Astrocyte (in vitro differentiated cells and primary cell): ENCODE data around the gene FOXL1. TPM values are rescaled to one million over a fixed set of nuclear protein-coding genes. Genes with fewer than 3 reads are reported as not detected.

Source experiments
- DNase-seq: peaks from one replicate; pipeline ENCODE4 v3.0.0-alpha.2; 2010; ENCODE audit warnings: low read depth
- FAIRE-seq: peaks from 2 replicates; lab custom pipeline; 2011; peaks lifted over from hg19 to GRCh38; lab: Jason Lieb, UNC
- H2AFZ ChIP-seq: 2 replicates; pipeline ENCODE4 v1.6.0; 2012; ENCODE audit warnings: low read depth, low read length, inconsistent platforms
- H3K27ac ChIP-seq: 2 replicates; pipeline ENCODE4 v1.5.1; 2011; ENCODE audit warnings: low read depth, low read length, inconsistent platforms
- H3K27me3 ChIP-seq: 2 replicates; pipeline ENCODE4 v1.6.0; 2011; ENCODE audit warnings: low read length, inconsistent platforms; ENCODE audit not compliant: insufficient read depth
- H3K36me3 ChIP-seq: 2 replicates; pipeline ENCODE4 v1.5.1; 2011; ENCODE audit warnings: low read length, inconsistent platforms; ENCODE audit not compliant: insufficient read depth
- H3K4me1 ChIP-seq: 2 replicates; pipeline ENCODE4 v1.5.1; 2011; ENCODE audit warnings: low read length, inconsistent platforms; ENCODE audit not compliant: insufficient read depth
- H3K4me2 ChIP-seq: 2 replicates; pipeline ENCODE4 v1.6.0; 2012; ENCODE audit warnings: low read length, inconsistent platforms
- H3K4me3 ChIP-seq: 2 replicates; pipeline ENCODE4 v1.5.1; 2011; ENCODE audit warnings: low read depth, mild to moderate bottlenecking, low read length, inconsistent platforms; ENCODE audit not compliant: insufficient read depth
- H3K79me2 ChIP-seq: 2 replicates; pipeline ENCODE4 v1.6.0; 2012; ENCODE audit warnings: mild to moderate bottlenecking, low read length, inconsistent platforms; ENCODE audit not compliant: insufficient read depth
- H3K9ac ChIP-seq: 2 replicates; pipeline ENCODE4 v1.6.0; 2012; ENCODE audit warnings: mild to moderate bottlenecking, low read length, inconsistent platforms
- H3K9me3 ChIP-seq: 2 replicates; pipeline ENCODE4 v1.5.1; 2012; ENCODE audit warnings: low read depth, mild to moderate bottlenecking, low read length, inconsistent platforms; ENCODE audit not compliant: insufficient read depth
- H4K20me1 ChIP-seq: 2 replicates; pipeline ENCODE4 v1.6.0; 2012; ENCODE audit warnings: low read length, inconsistent platforms; ENCODE audit not compliant: insufficient read depth
- H3K27ac Mint-ChIP-seq: one replicate; pipeline ENCODE4 v1.8.0; 2021; ENCODE audit warnings: mild to moderate bottlenecking, mixed read lengths; ENCODE audit not compliant: unreplicated experiment
- H3K27me3 Mint-ChIP-seq: one replicate; pipeline ENCODE4 v1.8.0; 2021; ENCODE audit warnings: low read depth, mixed read lengths; ENCODE audit not compliant: unreplicated experiment
- H3K36me3 Mint-ChIP-seq: one replicate; pipeline ENCODE4 v1.8.0; 2021; ENCODE audit warnings: low read depth, mixed read lengths; ENCODE audit not compliant: unreplicated experiment
- H3K4me1 Mint-ChIP-seq: one replicate; pipeline ENCODE4 v1.8.0; 2021; ENCODE audit warnings: low read depth, mixed read lengths; ENCODE audit not compliant: unreplicated experiment
- H3K4me3 Mint-ChIP-seq: one replicate; pipeline ENCODE4 v1.8.0; 2021; ENCODE audit warnings: mild to moderate bottlenecking, moderate library complexity, mixed read lengths; ENCODE audit not compliant: unreplicated experiment
- H3K9me3 Mint-ChIP-seq: one replicate; pipeline ENCODE4 v1.8.0; 2021; ENCODE audit warnings: mild to moderate bottlenecking, mixed read lengths; ENCODE audit not compliant: unreplicated experiment
- CTCF ChIP-seq: IDR thresholded peaks from 2 replicates; pipeline ENCODE4 v1.5.1; 2011; ENCODE audit warnings: low read depth, mild to moderate bottlenecking, inconsistent platforms, low read length, moderate library complexity; ENCODE audit not compliant: insufficient read depth
- EZH2 ChIP-seq: IDR thresholded peaks from 2 replicates; pipeline ENCODE4 v1.6.1; 2012; ENCODE audit warnings: mild to moderate bottlenecking, low read length, inconsistent platforms; ENCODE audit not compliant: insufficient read depth
- total RNA-seq: library from RNA; stranded (reverse); gene quantifications from 2 replicates; pipeline ENCODE4 v1.2.1, GENCODE V29; 2021

FOXL1 gene
- total RNA-seq, 1 donor from 2014 or later: 6.1 TPM

GRCh38 chr16:86605950-86606349 lies 27.6 kb downstream of the FOXL1 start:
- peaks cover 2% of the 10 kb centered on the region for H3K9me3 Mint-ChIP-seq
- H3K4me1 Mint-ChIP-seq: peaks cover 20% of the 10 kb centered on the region
- FAIRE-seq: no peak

GRCh38 chr16:86608301-86608747 lies 30.0 kb downstream of the FOXL1 start:
- no peak for DNase-seq
- peak overlapping the region; percentile 71 for H3K4me2 ChIP-seq
- H3K27ac Mint-ChIP-seq: peak overlapping the region; percentile 100

More at GRCh38 chr16:86605950-86606349, 27.6 kb downstream of the FOXL1 start:
- Histone ChIP-seq H3K9me3 (no peaks in the 10 kb centered on the region), H3K27ac (no peak overlapping the region), H2AFZ (no peak overlapping the region), H3K4me1 (peaks cover 26% of the 10 kb centered on the region), H3K79me2 (no peaks in the 10 kb centered on the region), H3K4me2 (no peak overlapping the region), H3K27me3 (no peaks in the 10 kb centered on the region), H3K36me3 (no peaks in the 10 kb centered on the region), H3K4me3 (no peak overlapping the region), H4K20me1 (no peaks in the 10 kb centered on the region), H3K9ac (no peak overlapping the region)
- no peaks in the 10 kb centered on the region for H3K36me3 Mint-ChIP-seq
- no peak overlapping the region for H3K27ac Mint-ChIP-seq
- peaks cover 8% of the 10 kb centered on the region for H3K27me3 Mint-ChIP-seq
- TF ChIP-seq EZH2: no peak
- no peak for TF ChIP-seq CTCF
- H3K4me3 Mint-ChIP-seq: no peak overlapping the region
- DNase-seq: no peak

More at GRCh38 chr16:86608301-86608747, 30.0 kb downstream of the FOXL1 start:
- peaks cover 5% of the 10 kb centered on the region for H3K27me3 Mint-ChIP-seq
- no peaks in the 10 kb centered on the region for H3K79me2 ChIP-seq
- no peaks in the 10 kb centered on the region for H3K9me3 ChIP-seq
- H2AFZ ChIP-seq: no peak overlapping the region
- no peaks in the 10 kb centered on the region for H3K36me3 ChIP-seq
- H3K27me3 ChIP-seq: no peaks in the 10 kb centered on the region
- TF ChIP-seq EZH2: no peak
- TF ChIP-seq CTCF: no peak
- H3K36me3 Mint-ChIP-seq: no peaks in the 10 kb centered on the region
- H3K4me3 ChIP-seq: no peak overlapping the region
- FAIRE-seq: no peak
- peak overlapping the region; percentile 50 for H3K4me3 Mint-ChIP-seq
- H4K20me1 ChIP-seq: no peaks in the 10 kb centered on the region
- H3K4me1 ChIP-seq: peaks cover 35% of the 10 kb centered on the region
- peaks cover 2% of the 10 kb centered on the region for H3K9me3 Mint-ChIP-seq
- peaks cover 28% of the 10 kb centered on the region for H3K4me1 Mint-ChIP-seq
- H3K27ac ChIP-seq: peak overlapping the region; percentile 74
- no peak overlapping the region for H3K9ac ChIP-seq
